Prostate gland (tissue), 2 donors: ENCODE results near the gene ITSN1. TPM values are rescaled to one million over a fixed set of nuclear protein-coding genes. Genes with fewer than 3 reads are reported as not detected.

Experiments
- DNase-seq: peaks from one replicate; pipeline ENCODE4 v3.0.0-alpha.2; 2019; ENCODE audit warnings: low spot score
- H3K27ac ChIP-seq, 2 donors: fragments of 200-600 bp; sonication (generic); 2 replicates each; pipeline ENCODE4 v1.5.1; 2017 to 2019
- H3K27me3 ChIP-seq: fragments of 200-600 bp; sonication (generic); replicated peaks from 2 replicates; pipeline ENCODE4 v1.5.1; 2019; ENCODE audit not compliant: insufficient read depth
- H3K36me3 ChIP-seq, 2 donors: fragments of 200-600 bp; sonication (generic); 1 replicate in 1 of 2; 2 replicates in 1 of 2; pipeline versions ENCODE4 v1.5.1 to v1.8.1; 2017 to 2019
- H3K4me1 ChIP-seq: fragments of 200-600 bp; sonication (generic); replicated peaks from 2 replicates; pipeline ENCODE4 v1.5.1; 2019
- H3K4me3 ChIP-seq, 2 donors: fragments of 200-600 bp; sonication (generic); 2 replicates each; pipeline ENCODE4 v1.5.1; 2017 to 2019
- H3K9me3 ChIP-seq: fragments of 200-600 bp; sonication (generic); 2 replicates; pipeline ENCODE4 v1.5.1; 2017
- CTCF ChIP-seq, 4 experiments: fragments of 200-600 bp in 2 of 4; fragments of 450-650 bp in 2 of 4; sonication (generic) in 2 of 4; IDR thresholded peaks; 1 replicate in 3 of 4; 2 replicates in 1 of 4; pipeline ENCODE4 v1.5.1; 2016 to 2019; ENCODE audit warnings: antibody characterized with exemption in 4 of 4, mild to moderate bottlenecking in 2 of 4, moderate library complexity in 2 of 4
- POLR2A ChIP-seq: fragments of 450-650 bp; IDR thresholded peaks from one replicate; pipeline ENCODE4 v1.6.1; 2016; ENCODE audit warnings: antibody characterized with exemption, mild to moderate bottlenecking
- POLR2AphosphoS5 ChIP-seq: sonication (generic); formaldehyde crosslinking; IDR thresholded peaks from one replicate; pipeline ENCODE4 v1.6.1; 2017; ENCODE audit warnings: antibody characterized with exemption
- WGBS: methylation state at CpG from one replicate; pipeline ENCODE4 v1.1.5; 2018; 5-methylcytosine and 5-hydroxymethylcytosine counted together
- intact Hi-C: fragments of 100-400 bp; cut with DNase I; formaldehyde crosslinking; loops from one replicate; pipeline ENCODE4 v1.14.2; 2022
- total RNA-seq, 2 donors: library from RNA; depleted of rRNA; stranded (reverse); fragments of >200 nt; gene quantifications; one replicate each; pipeline ENCODE4 v1.1.0, GENCODE V29; 2016

The ITSN1 gene
- total RNA-seq, 2 donors from 2014 or later, result 14.8 to 44.9 TPM

- TF ChIP-seq CTCF (IDR thresholded peaks at IDR 0.05) (no peak), POLR2AphosphoS5 (peak; percentile 79)
- H3K9me3 ChIP-seq, result no peaks in the 10 kb centered on the region
- H3K4me3 ChIP-seq, result no peak overlapping the region
- H3K4me1 ChIP-seq, result no peaks in the 10 kb centered on the region
- H3K36me3 ChIP-seq, result no peaks in the 10 kb centered on the region
- WGBS, result 26% methylated on average over 20 of the region's 20 CpGs
- DNase-seq, result peak; percentile 69
- H3K27me3 ChIP-seq, result no peaks in the 10 kb centered on the region
- peak overlapping the region in 1 of 2 donors; percentile 17 for H3K27ac ChIP-seq
- intact Hi-C loops, result no loop called here
Observed at GRCh38 chr21:33844104-33844889, 202.0 kb downstream of the ITSN1 start.

DNA sequence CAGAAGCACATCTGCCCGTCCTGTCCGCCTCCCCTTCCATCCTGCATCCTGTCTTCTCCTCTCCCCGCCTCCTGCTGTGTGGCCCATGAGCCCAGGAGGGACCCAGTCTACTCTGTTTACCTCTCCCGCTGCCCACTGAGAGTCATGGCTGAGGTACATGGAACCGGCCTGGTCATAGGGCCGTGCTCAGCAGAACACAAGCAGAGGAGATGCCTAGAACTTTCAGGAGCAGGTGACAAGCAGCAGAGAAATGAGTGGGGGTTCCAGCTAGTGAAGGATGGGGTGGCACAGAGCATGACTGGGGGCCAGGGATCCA, 202.5 kb downstream of the ITSN1 start:
- TF ChIP-seq POLR2AphosphoS5 (no peak), POLR2A (no peak), CTCF (IDR thresholded peaks at IDR 0.05) (no peak)
- Histone ChIP-seq H3K27me3 (no peaks in the 10 kb centered on the region), H3K9me3 (no peaks in the 10 kb centered on the region), H3K27ac (peak overlapping the region in 1 of 2 donors; percentile 17), H3K4me3 (no peak overlapping the region), H3K36me3 (no peaks in the 10 kb centered on the region), H3K4me1 (no peaks in the 10 kb centered on the region)
- no peak for DNase-seq
- intact Hi-C loops, result no loop called here
- WGBS, result 87% methylated on average over 6 of the region's 6 CpGs

DNA sequence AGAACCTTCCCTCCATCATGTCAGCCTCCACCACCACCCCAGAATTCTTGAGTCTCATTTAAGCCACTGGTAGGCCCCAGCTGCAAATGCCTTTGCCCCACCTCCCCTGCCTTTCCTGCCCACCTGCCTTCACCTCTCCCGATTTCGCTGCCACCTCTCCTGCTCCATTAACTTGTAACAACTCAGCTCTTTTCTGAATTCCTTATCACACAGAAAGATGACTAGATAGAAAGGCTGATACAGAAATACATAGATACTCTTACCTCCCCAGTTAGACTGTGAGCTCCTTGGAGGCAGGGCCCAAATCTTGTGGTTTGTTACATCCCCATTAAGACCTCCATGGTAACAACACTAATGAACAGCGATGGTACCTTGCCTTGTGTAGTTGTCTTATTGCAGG, 203.8 kb downstream of the ITSN1 start:
- WGBS, result 84% methylated on average over 3 of the region's 3 CpGs
- intact Hi-C loops, result no loop called here
- TF ChIP-seq CTCF (IDR thresholded peaks at IDR 0.05) (no peak), POLR2A (no peak), POLR2AphosphoS5 (no peak)
- Histone ChIP-seq H3K9me3 (no peaks in the 10 kb centered on the region), H3K36me3 (no peaks in the 10 kb centered on the region), H3K4me1 (no peaks in the 10 kb centered on the region), H3K27me3 (no peaks in the 10 kb centered on the region), H3K27ac (no peak overlapping the region), H3K4me3 (no peak overlapping the region)
- no peak for DNase-seq

- no peaks in the 10 kb centered on the region for H3K27me3 ChIP-seq
- no peak overlapping the region for H3K27ac ChIP-seq
- DNase-seq, result no peak
- H3K4me1 ChIP-seq, result no peaks in the 10 kb centered on the region
- TF ChIP-seq CTCF (IDR thresholded peaks at IDR 0.05) (no peak), POLR2AphosphoS5 (no peak), POLR2A (no peak)
- intact Hi-C loops, result no loop called here
- whole genome bisulfite sequencing, result 92% methylated on average over 19 of the region's 19 CpGs
- H3K4me3 ChIP-seq, result no peak overlapping the region
- no peaks in the 10 kb centered on the region for H3K36me3 ChIP-seq
- no peaks in the 10 kb centered on the region for H3K9me3 ChIP-seq
Observed at GRCh38 chr21:33847588-33848248, 205.4 kb downstream of the ITSN1 start.
